Measurements from ENCODE around the gene CCDC73.
"Not testable (repeated sequence)": the region's sequence is repeated elsewhere in the genome, so short reads cannot be mapped to it uniquely, and the experiment has no call there.

Gene CCDC73

GRCh38 chr11:32608826-32609225, 185.6 kb downstream of the CCDC73 start:
- H3K36me3 ChIP-seq (ENCODE audit: control insufficient read depth, insufficient read depth, low read length); H3K9me3 ChIP-seq (ENCODE audit: control insufficient read depth, low read length); H3K4me3 ChIP-seq (ENCODE audit: insufficient read depth, low read depth, low read length); H3K27ac ChIP-seq (ENCODE audit: insufficient read depth, low read depth, low read length, poor library complexity, severe bottlenecking); H3K27me3 ChIP-seq (ENCODE audit: control insufficient read depth, insufficient read depth, low read length, poor library complexity, severe bottlenecking); H3K4me1 ChIP-seq (ENCODE audit: control insufficient read depth, insufficient read depth, low read length): not testable (repeated sequence)
- 95 to 98% methylated on average over 4 of the region's 4 CpGs for WGBS, 2 experiments

DNA sequence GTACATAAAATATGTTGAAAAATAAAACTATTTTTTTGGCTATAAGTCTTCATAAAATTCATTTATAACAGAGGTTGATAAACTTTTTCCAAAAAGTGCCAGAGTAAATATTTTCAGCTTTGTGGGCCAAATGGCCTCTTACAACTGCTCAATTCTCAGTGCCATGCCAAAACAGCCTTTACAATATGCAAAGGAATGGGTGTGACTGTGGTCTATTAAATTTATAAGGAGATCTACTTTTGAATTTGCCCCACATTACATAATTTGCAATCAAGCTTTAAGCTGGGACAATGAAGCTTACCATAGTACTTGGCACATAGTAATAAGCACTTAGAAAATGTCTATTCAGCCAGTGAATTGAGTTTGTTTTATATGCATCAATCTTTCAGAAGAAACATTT, 188.2 kb downstream of the CCDC73 start:
- H3K9me3 ChIP-seq (ENCODE audit: control insufficient read depth, low read length): no peaks in the 10 kb centered on the region
- no peaks in the 10 kb centered on the region for H3K27me3 ChIP-seq (ENCODE audit: control insufficient read depth, insufficient read depth, low read length, poor library complexity, severe bottlenecking)
- no peaks in the 10 kb centered on the region for H3K4me1 ChIP-seq (ENCODE audit: control insufficient read depth, insufficient read depth, low read length)
- H3K27ac ChIP-seq (ENCODE audit: insufficient read depth, low read depth, low read length, poor library complexity, severe bottlenecking): no peak overlapping the region
- no peak overlapping the region for H3K4me3 ChIP-seq (ENCODE audit: insufficient read depth, low read depth, low read length)
- peaks cover 23% of the 10 kb centered on the region for H3K36me3 ChIP-seq (ENCODE audit: control insufficient read depth, insufficient read depth, low read length)

DNA sequence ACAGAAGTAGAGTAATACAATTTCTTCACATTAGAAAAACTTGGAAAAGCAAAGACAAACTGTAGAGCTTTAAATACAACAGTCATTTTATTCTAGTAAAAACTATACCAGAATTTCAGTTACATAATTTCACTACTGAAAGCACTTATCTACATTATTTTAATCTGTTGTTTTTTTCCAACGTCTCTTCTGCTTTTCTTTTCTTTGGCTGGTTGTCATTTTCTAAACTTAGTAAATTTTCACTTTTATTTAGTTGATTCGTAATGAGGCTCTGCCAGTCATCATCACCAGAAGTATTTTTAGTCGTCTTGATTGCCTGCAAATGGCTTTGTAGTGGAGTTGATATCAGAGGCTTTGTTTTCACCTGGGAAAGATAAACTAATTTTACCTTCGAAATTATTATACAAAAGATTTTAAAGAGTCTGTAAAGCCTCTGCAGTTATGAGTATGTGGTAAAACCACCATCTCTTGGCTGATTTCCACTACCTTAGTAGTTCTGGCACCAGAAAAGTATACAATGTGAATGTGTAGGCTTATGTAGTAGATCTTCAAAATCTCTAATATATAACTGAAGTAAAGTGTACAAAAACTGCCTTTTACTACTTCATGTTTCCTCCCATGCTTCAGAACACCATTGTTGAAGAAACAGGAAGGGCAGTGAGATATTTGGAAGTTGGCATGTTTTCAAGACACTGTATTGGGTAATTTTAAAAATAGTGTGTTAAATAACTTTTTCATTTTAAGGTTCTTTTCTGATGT, 191.6 kb downstream of the CCDC73 start:
- no peaks in the 10 kb centered on the region for H3K9me3 ChIP-seq (ENCODE audit: control insufficient read depth, low read length)
- no peak overlapping the region for H3K27ac ChIP-seq (ENCODE audit: insufficient read depth, low read depth, low read length, poor library complexity, severe bottlenecking)
- 90 to 91% methylated on average over 2 to 3 of the region's 4 CpGs for WGBS, 2 experiments
- H3K4me3 ChIP-seq (ENCODE audit: insufficient read depth, low read depth, low read length): no peak overlapping the region
- H3K36me3 ChIP-seq (ENCODE audit: control insufficient read depth, insufficient read depth, low read length): peaks cover 32% of the 10 kb centered on the region
- H3K27me3 ChIP-seq (ENCODE audit: control insufficient read depth, insufficient read depth, low read length, poor library complexity, severe bottlenecking): no peaks in the 10 kb centered on the region
- H3K4me1 ChIP-seq (ENCODE audit: control insufficient read depth, insufficient read depth, low read length): no peaks in the 10 kb centered on the region

DNA sequence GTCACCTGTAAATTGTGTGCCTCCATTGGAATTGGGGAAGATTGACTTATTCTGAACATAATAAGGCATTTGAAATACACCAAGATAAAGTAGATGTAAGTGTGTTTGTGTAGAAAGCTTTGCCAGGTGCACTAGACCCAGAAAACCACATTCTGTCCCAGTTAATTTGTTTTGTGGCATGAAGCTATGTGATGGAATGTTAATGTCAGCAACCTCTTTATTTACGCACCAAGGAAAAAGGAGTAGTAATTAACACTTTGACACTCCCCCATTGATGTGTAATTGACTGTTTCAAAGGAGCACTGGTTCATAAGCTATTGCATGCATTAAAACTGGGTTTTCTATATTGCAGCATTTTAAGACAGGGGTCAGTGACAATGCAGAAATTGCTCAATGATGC, 196.5 kb downstream of the CCDC73 start:
- peaks cover 43% of the 10 kb centered on the region for H3K36me3 ChIP-seq (ENCODE audit: control insufficient read depth, insufficient read depth, low read length)
- no peaks in the 10 kb centered on the region for H3K27me3 ChIP-seq (ENCODE audit: control insufficient read depth, insufficient read depth, low read length, poor library complexity, severe bottlenecking)
- H3K4me1 ChIP-seq (ENCODE audit: control insufficient read depth, insufficient read depth, low read length): no peaks in the 10 kb centered on the region
- no peaks in the 10 kb centered on the region for H3K9me3 ChIP-seq (ENCODE audit: control insufficient read depth, low read length)
- WGBS, 2 experiments: 100% methylated on average over 1 of the region's 1 CpG
- no peak overlapping the region for H3K4me3 ChIP-seq (ENCODE audit: insufficient read depth, low read depth, low read length)
- no peak overlapping the region for H3K27ac ChIP-seq (ENCODE audit: insufficient read depth, low read depth, low read length, poor library complexity, severe bottlenecking)

DNA sequence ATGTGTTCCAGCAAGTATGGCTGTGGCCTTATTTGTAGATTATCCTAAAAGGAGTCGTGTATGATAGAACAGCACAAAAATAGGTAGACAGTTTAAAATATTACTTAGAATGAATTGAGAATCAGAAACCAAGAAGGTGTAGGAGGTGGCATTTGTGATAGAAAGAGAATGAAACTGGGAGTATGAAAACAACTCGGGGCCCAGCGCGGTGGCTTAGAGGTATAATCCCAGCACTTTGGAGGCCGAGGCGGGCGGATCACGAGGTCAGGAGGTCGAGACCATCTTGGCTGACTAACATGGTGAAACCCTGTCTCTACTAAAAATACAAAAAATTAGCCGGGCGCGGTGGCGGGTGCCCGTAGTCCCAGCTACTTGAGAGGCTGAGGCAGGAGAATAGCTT, 198.3 kb downstream of the CCDC73 start:
- 94 to 95% methylated on average over 14 of the region's 14 CpGs for WGBS, 2 experiments
- H3K4me3 ChIP-seq (ENCODE audit: insufficient read depth, low read depth, low read length); H3K27me3 ChIP-seq (ENCODE audit: control insufficient read depth, insufficient read depth, low read length, poor library complexity, severe bottlenecking); H3K9me3 ChIP-seq (ENCODE audit: control insufficient read depth, low read length); H3K4me1 ChIP-seq (ENCODE audit: control insufficient read depth, insufficient read depth, low read length); H3K27ac ChIP-seq (ENCODE audit: insufficient read depth, low read depth, low read length, poor library complexity, severe bottlenecking): not testable (repeated sequence)
- peaks cover 46% of the 10 kb centered on the region for H3K36me3 ChIP-seq (ENCODE audit: control insufficient read depth, insufficient read depth, low read length)

DNA sequence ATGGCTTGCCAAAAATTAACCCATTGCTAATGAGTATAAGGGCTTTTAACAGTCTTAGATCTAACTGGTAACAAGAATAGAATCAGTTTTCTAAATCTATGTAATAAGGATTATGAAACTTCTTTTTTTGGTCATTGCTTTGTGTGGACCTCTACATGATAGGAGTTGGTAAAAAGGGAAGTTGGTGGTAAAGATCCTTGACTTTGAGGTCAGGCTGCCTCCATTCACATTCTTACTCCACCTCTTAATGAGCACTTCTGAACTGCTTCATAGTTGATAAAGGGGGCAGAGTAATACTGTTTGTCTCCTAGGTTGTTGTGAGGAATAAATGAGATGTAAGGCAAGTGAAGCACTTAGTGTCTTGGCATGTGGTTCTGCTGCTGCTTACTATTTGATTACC, 200.2 kb downstream of the CCDC73 start:
- H3K27ac ChIP-seq (ENCODE audit: insufficient read depth, low read depth, low read length, poor library complexity, severe bottlenecking): no peak overlapping the region
- H3K4me1 ChIP-seq (ENCODE audit: control insufficient read depth, insufficient read depth, low read length): no peaks in the 10 kb centered on the region
- H3K4me3 ChIP-seq (ENCODE audit: insufficient read depth, low read depth, low read length): no peak overlapping the region
- H3K36me3 ChIP-seq (ENCODE audit: control insufficient read depth, insufficient read depth, low read length): peaks cover 50% of the 10 kb centered on the region
- no peaks in the 10 kb centered on the region for H3K27me3 ChIP-seq (ENCODE audit: control insufficient read depth, insufficient read depth, low read length, poor library complexity, severe bottlenecking)
- no peaks in the 10 kb centered on the region for H3K9me3 ChIP-seq (ENCODE audit: control insufficient read depth, low read length)

GRCh38 chr11:32586576-32587190, 207.8 kb downstream of the CCDC73 start:
- Histone ChIP-seq H3K27me3 (ENCODE audit: control insufficient read depth, insufficient read depth, low read length, poor library complexity, severe bottlenecking) (no peaks in the 10 kb centered on the region), H3K4me3 (ENCODE audit: insufficient read depth, low read depth, low read length) (no peak overlapping the region), H3K36me3 (ENCODE audit: control insufficient read depth, insufficient read depth, low read length) (peaks cover 28% of the 10 kb centered on the region), H3K4me1 (ENCODE audit: control insufficient read depth, insufficient read depth, low read length) (no peaks in the 10 kb centered on the region), H3K9me3 (ENCODE audit: control insufficient read depth, low read length) (no peaks in the 10 kb centered on the region), H3K27ac (ENCODE audit: insufficient read depth, low read depth, low read length, poor library complexity, severe bottlenecking) (no peak overlapping the region)
- WGBS, 2 experiments: 70 to 73% methylated on average over 4 of the region's 4 CpGs

- 2 to 3% methylated on average over 5 to 7 of the region's 7 CpGs for WGBS, 2 experiments
- H3K4me3 ChIP-seq (ENCODE audit: insufficient read depth, low read depth, low read length): peak overlapping the region; percentile 73
- H3K9me3 ChIP-seq (ENCODE audit: control insufficient read depth, low read length): no peaks in the 10 kb centered on the region
- H3K4me1 ChIP-seq (ENCODE audit: control insufficient read depth, insufficient read depth, low read length): no peaks in the 10 kb centered on the region
- no peak overlapping the region for H3K27ac ChIP-seq (ENCODE audit: insufficient read depth, low read depth, low read length, poor library complexity, severe bottlenecking)
- H3K36me3 ChIP-seq (ENCODE audit: control insufficient read depth, insufficient read depth, low read length): peaks cover 20% of the 10 kb centered on the region
- no peaks in the 10 kb centered on the region for H3K27me3 ChIP-seq (ENCODE audit: control insufficient read depth, insufficient read depth, low read length, poor library complexity, severe bottlenecking)
These were observed 209.5 kb downstream of the CCDC73 start for GRCh38 chr11:32584921-32585320.

DNA sequence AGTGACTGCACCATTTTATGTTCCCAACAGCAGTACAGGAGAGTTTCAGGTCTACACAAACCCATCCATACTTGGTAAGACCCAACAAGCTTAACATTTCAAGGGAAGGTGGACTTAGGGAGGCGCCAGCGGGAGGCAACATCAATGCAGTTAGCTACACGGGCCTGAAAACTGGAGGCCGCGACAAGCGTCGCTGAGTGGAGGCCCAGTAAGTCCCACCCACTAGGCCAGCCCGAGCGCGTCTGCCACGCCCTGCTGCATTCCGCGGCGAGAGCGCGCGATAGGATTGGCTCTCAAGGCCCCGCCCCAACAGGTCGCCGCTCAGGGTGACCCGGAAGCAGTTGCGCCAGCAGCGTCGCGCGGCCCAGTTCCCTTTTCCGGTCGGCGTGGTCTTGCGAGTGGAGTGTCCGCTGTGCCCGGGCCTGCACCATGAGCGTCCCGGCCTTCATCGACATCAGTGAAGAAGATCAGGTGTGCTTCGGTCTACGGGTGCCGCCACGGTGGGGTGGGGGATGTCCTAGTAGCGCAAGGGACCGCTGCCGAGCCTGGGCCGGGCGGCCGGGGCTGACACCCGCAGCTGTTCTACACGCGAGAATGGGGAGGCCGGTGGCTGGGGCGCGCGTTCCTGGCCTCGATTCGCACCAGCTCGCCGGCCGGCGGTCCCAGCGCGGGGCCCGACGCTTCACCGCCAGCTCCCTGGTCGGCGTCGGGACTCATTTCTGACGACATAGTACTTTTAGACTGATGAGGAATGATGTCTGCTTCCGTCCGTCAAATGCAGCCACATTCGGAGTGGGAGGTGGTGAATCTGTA, 210.8 kb downstream of the CCDC73 start, which contains the start of gene EIF3M:
EIF3M (plus strand) TSS at position 373 of the 813 bp plus-strand sequence; CDS start at position 430, 57 bp downstream.
- Histone ChIP-seq H3K9me3 (ENCODE audit: control insufficient read depth, low read length) (no peaks in the 10 kb centered on the region), H3K4me3 (ENCODE audit: insufficient read depth, low read depth, low read length) (peak within 1 kb of the TSS; percentile 73), H3K36me3 (ENCODE audit: control insufficient read depth, insufficient read depth, low read length) (peaks cover 7% of the 10 kb centered on the region), H3K27ac (ENCODE audit: insufficient read depth, low read depth, low read length, poor library complexity, severe bottlenecking) (no peak within 1 kb of the TSS), H3K27me3 (ENCODE audit: control insufficient read depth, insufficient read depth, low read length, poor library complexity, severe bottlenecking) (no peaks in the 10 kb centered on the region), H3K4me1 (ENCODE audit: control insufficient read depth, insufficient read depth, low read length) (no peaks in the 10 kb centered on the region)
- WGBS, 2 experiments: 0 to 1% methylated on average over 70 of the region's 70 CpGs

- H3K27me3 ChIP-seq (ENCODE audit: control insufficient read depth, insufficient read depth, low read length, poor library complexity, severe bottlenecking): no peaks in the 10 kb centered on the region
- no peak overlapping the region for H3K4me3 ChIP-seq (ENCODE audit: insufficient read depth, low read depth, low read length)
- H3K27ac ChIP-seq (ENCODE audit: insufficient read depth, low read depth, low read length, poor library complexity, severe bottlenecking): no peak overlapping the region
- whole genome bisulfite sequencing, 2 experiments: 90 to 97% methylated on average over 3 of the region's 3 CpGs
- H3K36me3 ChIP-seq (ENCODE audit: control insufficient read depth, insufficient read depth, low read length): no peaks in the 10 kb centered on the region
- no peaks in the 10 kb centered on the region for H3K4me1 ChIP-seq (ENCODE audit: control insufficient read depth, insufficient read depth, low read length)
- no peaks in the 10 kb centered on the region for H3K9me3 ChIP-seq (ENCODE audit: control insufficient read depth, low read length)
These were observed 212.9 kb downstream of the CCDC73 start for GRCh38 chr11:32581556-32581955.

Data from ectodermal cell (in vitro differentiated cells).